OCI-LY3 (cell line): Measurements from ENCODE around the gene DHX29.

Experiments
- H2AFZ ChIP-seq: fragments of 200-600, 300-600 bp; shearing (Covaris generic); 2 replicates; pipeline ENCODE4 v1.6.0; 2014; ENCODE audit warnings: antibody characterized with exemption, low read depth, low read length
- H3K27ac ChIP-seq: fragments of 200-600, 300-600 bp; sonication (generic); 2 replicates; pipeline ENCODE4 v1.5.1; 2014; ENCODE audit warnings: mild to moderate bottlenecking, low read length, moderate library complexity, mixed read lengths
- H3K27me3 ChIP-seq: fragments of 200-600, 300-600 bp; sonication (generic); 2 replicates; pipeline ENCODE4 v1.6.1; 2014; ENCODE audit warnings: low read depth, low read length, mixed read lengths
- H3K36me3 ChIP-seq: fragments of 200-600, 300-600 bp; sonication (generic); replicated peaks from 2 replicates; pipeline ENCODE3; 2014; ENCODE audit warnings: low read depth, low read length, mixed read lengths
- H3K4me1 ChIP-seq: fragments of 300-600, 200-600 bp; sonication (generic); 2 replicates; pipeline ENCODE4 v1.6.1; 2014; ENCODE audit warnings: low read length, mixed read lengths
- H3K4me2 ChIP-seq: fragments of 200-600, 300-600 bp; sonication (generic); 2 replicates; pipeline ENCODE4 v1.6.1; 2014; ENCODE audit warnings: low read length, mixed read lengths
- H3K4me3 ChIP-seq: fragments of 300-600, 200-600 bp; sonication (generic); 2 replicates; pipeline ENCODE4 v1.5.1; 2014; ENCODE audit warnings: antibody characterized with exemption, mild to moderate bottlenecking, low read length, moderate library complexity
- H3K79me2 ChIP-seq: fragments of 300-600, 200-600 bp; shearing (Covaris generic); 2 replicates; pipeline ENCODE4 v1.6.1; 2014; ENCODE audit warnings: mild to moderate bottlenecking, low read length, mixed read lengths
- H3K9ac ChIP-seq: fragments of 300-600, 200-600 bp; shearing (Covaris generic); 2 replicates; pipeline ENCODE4 v1.6.0; 2014; ENCODE audit warnings: mild to moderate bottlenecking, low read length, moderate library complexity
- H3K9me3 ChIP-seq: fragments of 200-600, 300-600 bp; shearing (Covaris generic); 2 replicates; pipeline ENCODE4 v1.6.1; 2014; ENCODE audit warnings: low read length, mixed read lengths; ENCODE audit not compliant: insufficient read depth
- H4K20me1 ChIP-seq: fragments of 200-600, 300-600 bp; sonication (generic); 2 replicates; pipeline ENCODE4 v1.6.1; 2016; ENCODE audit warnings: low read length, mixed read lengths; ENCODE audit not compliant: insufficient read depth
- EZH2phosphoT487 ChIP-seq: fragments of 200-600 bp; shearing (Covaris generic); IDR thresholded peaks from 2 replicates; pipeline ENCODE4 v1.6.1; 2018; ENCODE audit warnings: antibody characterized with exemption, mixed run types, low read depth
- TF ChIP-seq, protein P1 (sequence below): fragments of 200-600, 300-600 bp; sonication (generic); IDR thresholded peaks from 2 replicates; pipeline ENCODE4 v1.5.1; 2014; ENCODE audit warnings: antibody characterized with exemption, low read length, low read depth

DHX29 gene

DNA sequence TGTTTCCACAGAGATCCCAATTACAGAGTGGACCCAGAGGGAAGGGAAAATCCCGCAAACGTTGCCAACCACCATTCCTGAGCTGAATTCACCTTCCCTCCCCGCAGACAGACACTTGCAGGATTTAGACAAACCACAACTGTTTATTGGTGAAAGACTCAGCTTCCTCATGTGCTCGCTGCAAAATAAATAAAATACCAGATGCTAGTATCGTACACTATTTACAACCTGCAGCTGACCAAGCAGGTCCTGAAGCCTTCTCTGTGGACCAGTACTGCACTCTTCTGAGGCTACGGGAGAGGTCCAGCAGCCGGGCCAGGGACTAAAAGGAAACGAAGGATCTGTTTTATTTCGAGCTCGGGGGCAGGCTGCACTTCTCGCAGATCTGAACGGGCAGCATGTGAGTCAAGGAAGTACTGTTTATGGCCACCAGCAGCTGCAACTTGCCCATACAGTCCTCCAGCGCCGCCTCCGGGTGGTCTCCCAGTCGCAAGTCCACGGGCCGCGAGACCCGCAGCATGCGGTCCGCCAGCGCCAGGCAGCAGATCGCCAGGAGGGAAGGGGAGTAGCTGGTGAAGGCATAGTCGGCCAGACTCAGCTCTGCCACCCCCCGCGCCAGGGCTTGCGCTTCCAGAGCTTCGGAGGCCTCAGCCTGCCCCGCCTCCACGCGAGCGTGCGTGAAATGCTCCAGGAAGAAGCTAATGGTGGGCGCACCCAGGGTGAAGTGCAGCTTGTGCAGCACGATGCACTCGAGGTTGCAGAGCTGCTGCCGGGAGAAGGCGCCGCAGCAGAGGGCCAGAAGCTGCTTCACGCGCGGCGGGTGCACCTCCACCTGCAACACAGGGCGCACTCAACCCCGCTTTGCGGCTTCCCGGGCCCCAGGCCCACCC, 76.2 kb downstream of the DHX29 start:
- no peak overlapping the region for H3K27ac ChIP-seq
- H4K20me1 ChIP-seq: no peaks in the 10 kb centered on the region
- TF ChIP-seq, protein P1, sequence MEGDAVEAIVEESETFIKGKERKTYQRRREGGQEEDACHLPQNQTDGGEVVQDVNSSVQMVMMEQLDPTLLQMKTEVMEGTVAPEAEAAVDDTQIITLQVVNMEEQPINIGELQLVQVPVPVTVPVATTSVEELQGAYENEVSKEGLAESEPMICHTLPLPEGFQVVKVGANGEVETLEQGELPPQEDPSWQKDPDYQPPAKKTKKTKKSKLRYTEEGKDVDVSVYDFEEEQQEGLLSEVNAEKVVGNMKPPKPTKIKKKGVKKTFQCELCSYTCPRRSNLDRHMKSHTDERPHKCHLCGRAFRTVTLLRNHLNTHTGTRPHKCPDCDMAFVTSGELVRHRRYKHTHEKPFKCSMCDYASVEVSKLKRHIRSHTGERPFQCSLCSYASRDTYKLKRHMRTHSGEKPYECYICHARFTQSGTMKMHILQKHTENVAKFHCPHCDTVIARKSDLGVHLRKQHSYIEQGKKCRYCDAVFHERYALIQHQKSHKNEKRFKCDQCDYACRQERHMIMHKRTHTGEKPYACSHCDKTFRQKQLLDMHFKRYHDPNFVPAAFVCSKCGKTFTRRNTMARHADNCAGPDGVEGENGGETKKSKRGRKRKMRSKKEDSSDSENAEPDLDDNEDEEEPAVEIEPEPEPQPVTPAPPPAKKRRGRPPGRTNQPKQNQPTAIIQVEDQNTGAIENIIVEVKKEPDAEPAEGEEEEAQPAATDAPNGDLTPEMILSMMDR: no peak
- no peak for TF ChIP-seq EZH2phosphoT487
- peaks cover 16% of the 10 kb centered on the region for H3K4me1 ChIP-seq
- H3K9ac ChIP-seq: no peak overlapping the region
- peak overlapping the region; percentile 91 for H3K4me3 ChIP-seq
- H3K79me2 ChIP-seq: no peaks in the 10 kb centered on the region
- peak overlapping the region; percentile 98 for H3K4me2 ChIP-seq
- H3K36me3 ChIP-seq: no peaks in the 10 kb centered on the region
- no peaks in the 10 kb centered on the region for H3K9me3 ChIP-seq
- H3K27me3 ChIP-seq: peaks cover 34% of the 10 kb centered on the region
- H2AFZ ChIP-seq: no peak overlapping the region

DNA sequence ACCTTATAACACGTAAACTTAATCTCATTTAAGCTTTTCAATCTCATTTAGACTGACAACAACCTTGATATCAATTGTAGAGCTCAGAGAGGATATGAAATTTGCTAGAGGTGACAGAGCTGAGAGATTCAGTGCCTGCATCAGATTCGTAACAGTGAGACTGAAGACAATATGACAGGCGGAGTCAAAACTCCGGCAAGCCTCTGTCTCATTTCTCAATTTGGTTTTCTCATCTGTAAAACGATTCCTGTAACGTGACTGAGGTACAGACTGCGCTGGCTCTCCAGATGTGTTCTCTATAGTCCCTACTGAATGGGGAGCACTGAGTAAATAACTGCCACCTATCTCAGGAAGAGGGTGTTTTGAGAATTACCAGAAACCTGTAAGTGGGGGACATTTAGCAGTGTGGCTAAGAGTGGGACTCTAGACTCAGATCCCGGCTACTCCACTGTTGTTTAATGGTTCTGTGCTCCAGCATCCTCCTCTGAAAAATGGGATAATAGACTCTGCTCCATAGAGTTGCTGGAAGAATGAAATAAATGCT, 77.3 kb downstream of the DHX29 start:
- H3K79me2 ChIP-seq: no peaks in the 10 kb centered on the region
- H3K9ac ChIP-seq: no peak overlapping the region
- no peaks in the 10 kb centered on the region for H4K20me1 ChIP-seq
- no peak overlapping the region for H3K27ac ChIP-seq
- no peak overlapping the region for H2AFZ ChIP-seq
- no peak for TF ChIP-seq EZH2phosphoT487
- TF ChIP-seq, protein P1: no peak
- H3K27me3 ChIP-seq: peaks cover 34% of the 10 kb centered on the region
- H3K4me3 ChIP-seq: no peak overlapping the region
- no peak overlapping the region for H3K4me2 ChIP-seq
- peaks cover 19% of the 10 kb centered on the region for H3K4me1 ChIP-seq
- no peaks in the 10 kb centered on the region for H3K36me3 ChIP-seq
- no peaks in the 10 kb centered on the region for H3K9me3 ChIP-seq

DNA sequence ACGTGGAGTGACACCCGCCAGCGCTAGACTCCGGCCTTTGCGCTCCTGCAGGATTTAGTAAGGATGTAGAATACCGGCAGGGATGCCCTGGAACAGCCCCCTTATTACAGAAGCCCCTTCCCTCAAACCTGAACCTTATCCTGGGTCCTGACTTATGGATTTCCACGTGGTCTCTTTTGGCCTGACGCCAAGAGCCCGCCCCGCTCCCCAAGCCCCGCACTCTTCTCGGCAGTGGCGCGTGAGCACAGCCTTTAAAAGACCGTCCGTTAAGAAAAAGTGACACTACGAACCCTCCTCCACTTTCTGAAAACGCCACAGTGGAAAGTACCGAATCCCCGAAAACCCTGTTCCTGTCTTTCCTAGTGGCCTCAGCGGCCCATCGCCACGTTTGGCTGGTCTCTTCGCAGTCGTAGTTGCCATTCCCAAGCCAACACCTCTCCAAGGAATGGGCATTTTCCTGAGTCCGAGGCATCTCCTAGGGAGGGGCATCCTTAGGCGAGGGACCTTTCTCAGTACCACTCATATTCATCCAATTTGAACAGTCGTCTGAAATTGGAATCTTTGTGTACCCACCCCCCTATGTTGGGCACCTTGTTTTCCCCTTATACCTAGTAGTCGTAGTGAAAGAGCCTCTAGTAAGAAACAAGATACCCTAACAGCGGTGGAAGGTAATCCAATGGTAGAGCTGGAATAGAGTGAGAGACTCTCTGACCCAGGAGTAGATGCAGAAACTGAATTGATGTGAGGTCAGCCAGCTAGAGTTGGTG, 79.6 kb downstream of the DHX29 start:
- 0 out of 2 replicates have a peak overlapping the region, but pooled peaks have one; percentile 0 for H2AFZ ChIP-seq
- H3K9ac ChIP-seq: peak overlapping the region; percentile 63; the same call in 1 of the 2 replicates
- no peaks in the 10 kb centered on the region for H3K36me3 ChIP-seq
- no peaks in the 10 kb centered on the region for H3K9me3 ChIP-seq
- H3K27ac ChIP-seq: no peak overlapping the region
- peak overlapping the region; percentile 81 for H3K4me3 ChIP-seq
- no peak for TF ChIP-seq EZH2phosphoT487
- TF ChIP-seq, protein P1: no peak
- peak overlapping the region; percentile 83 for H3K4me2 ChIP-seq
- no peaks in the 10 kb centered on the region for H3K79me2 ChIP-seq
- H3K4me1 ChIP-seq: peaks cover 14% of the 10 kb centered on the region; the same call in 1 of the 2 replicates
- H4K20me1 ChIP-seq: no peaks in the 10 kb centered on the region
- H3K27me3 ChIP-seq: peaks cover 34% of the 10 kb centered on the region
